Hepatocyte (in vitro differentiated cells): Measurements from ENCODE around the gene MINK1. TPM values are rescaled to one million over a fixed set of nuclear protein-coding genes. Genes with fewer than 3 reads are reported as not detected.
A peak's percentile ranks its signal among the peaks of the same experiment; 100 is the strongest.

Experiments used
- DNase-seq: peaks from one replicate; pipeline ENCODE4 v3.0.0-alpha.2; 2016; ENCODE audit warnings: low spot score
- H2AFZ ChIP-seq: fragments of 200-600 bp; sonication (generic); 2 replicates; pipeline ENCODE4 v1.6.0; 2016; ENCODE audit warnings: antibody characterized with exemption, mild to moderate bottlenecking
- H3K27ac ChIP-seq: fragments of 200-600 bp; sonication (generic); 2 replicates; pipeline ENCODE4 v1.5.1; 2016; ENCODE audit warnings: mild to moderate bottlenecking
- H3K27me3 ChIP-seq: fragments of 200-600 bp; sonication (generic); 2 replicates; pipeline ENCODE4 v1.6.1; 2016
- H3K36me3 ChIP-seq: fragments of 200-600 bp; sonication (generic); replicated peaks from 2 replicates; pipeline ENCODE4 v1.5.1; 2016; ENCODE audit warnings: low read depth; ENCODE audit not compliant: insufficient read depth
- H3K4me1 ChIP-seq: fragments of 200-600 bp; sonication (generic); 2 replicates; pipeline ENCODE4 v1.5.1; 2016; ENCODE audit warnings: mild to moderate bottlenecking, moderate library complexity; ENCODE audit not compliant: insufficient read depth
- H3K4me2 ChIP-seq: fragments of 200-600 bp; sonication (generic); 2 replicates; pipeline ENCODE4 v1.6.0; 2016
- H3K4me3 ChIP-seq: fragments of 200-600 bp; sonication (generic); 2 replicates; pipeline ENCODE4 v1.5.1; 2016; ENCODE audit warnings: mild to moderate bottlenecking
- H3K79me2 ChIP-seq: fragments of 200-600 bp; sonication (generic); 2 replicates; pipeline ENCODE4 v1.6.0; 2017; ENCODE audit warnings: mild to moderate bottlenecking
- H3K9me2 ChIP-seq: fragments of 200-600 bp; sonication (generic); replicated peaks from 2 replicates; pipeline ENCODE4 v1.6.0; 2017; ENCODE audit warnings: mild to moderate bottlenecking; ENCODE audit not compliant: insufficient read depth
- H3K9me3 ChIP-seq: fragments of 200-600 bp; sonication (generic); 2 replicates; pipeline ENCODE4 v1.5.1; 2016; ENCODE audit warnings: low read depth, mild to moderate bottlenecking
- H4K20me1 ChIP-seq: fragments of 200-600 bp; sonication (generic); 2 replicates; pipeline ENCODE4 v1.6.0; 2016; ENCODE audit warnings: mild to moderate bottlenecking; ENCODE audit not compliant: insufficient read depth, poor library complexity, severe bottlenecking
- CTCF ChIP-seq: fragments of 200-600 bp; sonication (generic); IDR thresholded peaks from 2 replicates; pipeline ENCODE4 v1.5.1; 2016; ENCODE audit warnings: antibody characterized with exemption, mild to moderate bottlenecking; ENCODE audit not compliant: poor library complexity
- EZH2 ChIP-seq: fragments of 200-600 bp; sonication (generic); IDR thresholded peaks from 2 replicates; pipeline ENCODE4 v1.6.1; 2016; ENCODE audit warnings: antibody characterized with exemption, mild to moderate bottlenecking, borderline replicate concordance
- EZH2phosphoT487 ChIP-seq: fragments of 200-600 bp; sonication (generic); IDR thresholded peaks from one replicate; pipeline ENCODE4 v1.6.1; 2018; ENCODE audit warnings: antibody characterized with exemption, mild to moderate bottlenecking, low read depth, moderate library complexity; ENCODE audit not compliant: unreplicated experiment, severe bottlenecking
- WGBS: methylation state at CpG from one replicate; pipeline ENCODE4 v1.1.6; 2016; ENCODE audit warnings: low lambda C conversion rate; ENCODE audit errors: missing lambda C conversion rate; 5-methylcytosine and 5-hydroxymethylcytosine counted together
- polyA plus RNA-seq: library from polyadenylated mRNA; unstranded; fragments of >200 nt; fragmentation: Nextera tagmentation; extraction: Ambion mirVana; gene quantifications from 2 replicates; pipeline ENCODE4 v1.2.1, GENCODE V29; 2016
- total RNA-seq: library from RNA; depleted of rRNA; stranded (reverse); fragments of >200 nt; gene quantifications from 2 replicates; pipeline ENCODE4 v1.2.3, GENCODE V29; 2014

The MINK1 gene
- total and polyA plus RNA-seq, 2 experiments from 2014 or later = 39.7 to 45.3 TPM

DNA sequence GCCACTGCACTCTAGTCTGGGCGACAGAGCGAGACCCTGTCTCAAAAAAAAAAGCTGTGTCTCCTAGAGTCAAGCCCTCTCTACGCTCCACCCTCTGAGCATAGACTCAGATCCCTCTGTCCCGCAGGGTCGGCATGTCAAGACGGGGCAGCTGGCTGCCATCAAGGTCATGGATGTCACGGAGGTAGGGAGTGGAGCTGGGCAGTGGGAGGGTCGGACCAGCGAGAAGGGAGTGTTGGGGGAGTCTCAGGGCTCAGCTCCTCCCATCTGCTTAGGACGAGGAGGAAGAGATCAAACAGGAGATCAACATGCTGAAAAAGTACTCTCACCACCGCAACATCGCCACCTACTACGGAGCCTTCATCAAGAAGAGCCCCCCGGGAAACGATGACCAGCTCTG, 47.7 kb downstream of the MINK1 start:
- Histone ChIP-seq H3K27me3 (no peaks in the 10 kb centered on the region), H3K9me2 (no peaks in the 10 kb centered on the region), H2AFZ (no peak overlapping the region), H3K4me2 (no peak overlapping the region), H3K27ac (no peak overlapping the region), H3K4me1 (no peaks in the 10 kb centered on the region), H3K4me3 (no peak overlapping the region), H3K79me2 (peaks cover 3% of the 10 kb centered on the region), H3K36me3 (no peaks in the 10 kb centered on the region), H4K20me1 (peaks cover 4% of the 10 kb centered on the region), H3K9me3 (no peaks in the 10 kb centered on the region)
- TF ChIP-seq EZH2phosphoT487 = no peak
- no peak for TF ChIP-seq CTCF
- TF ChIP-seq EZH2 = no peak
- 85% methylated on average over 15 of the region's 15 CpGs for WGBS
- DNase-seq = no peak

DNA sequence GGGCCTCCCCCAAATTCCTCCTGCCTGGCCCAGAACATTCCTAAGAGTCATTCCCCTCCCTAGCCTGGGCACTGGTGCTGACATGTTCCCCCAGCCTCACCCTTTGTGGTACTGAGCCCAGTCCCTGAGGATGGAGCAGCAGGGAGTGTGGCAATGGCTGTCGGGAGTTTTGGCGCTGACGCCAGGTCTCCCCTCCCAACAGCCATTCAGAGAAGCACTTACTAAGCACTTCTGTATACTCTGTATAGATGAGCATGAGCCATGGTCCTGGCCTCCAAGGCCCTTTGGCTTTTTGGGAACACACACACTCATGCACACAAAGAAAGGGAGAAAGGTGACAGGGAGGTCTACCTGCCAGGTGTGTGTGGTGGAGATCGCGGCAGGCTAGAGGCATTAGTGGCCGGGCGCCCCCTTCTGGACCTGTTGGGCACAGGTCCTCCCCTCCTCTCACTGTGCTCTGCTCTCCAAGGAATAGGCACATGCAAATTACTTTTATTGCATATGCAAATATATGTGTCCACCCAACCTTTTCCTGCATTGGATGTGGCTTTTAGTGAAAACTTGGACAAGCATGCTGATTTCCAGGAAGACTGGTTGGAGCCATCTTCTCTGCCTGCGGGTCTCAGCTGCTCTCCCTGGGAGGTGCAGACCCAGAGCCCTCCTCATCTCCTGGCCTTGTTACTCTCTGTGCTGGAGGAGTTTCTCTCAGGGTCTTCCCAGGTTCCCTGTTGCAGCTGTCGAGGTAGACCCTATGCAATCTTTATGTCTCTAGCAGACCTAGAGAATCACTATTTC, 48.8 kb downstream of the MINK1 start:
- Histone ChIP-seq H3K27me3 (no peaks in the 10 kb centered on the region), H3K4me3 (no peak overlapping the region), H3K4me1 (no peaks in the 10 kb centered on the region), H3K27ac (no peak overlapping the region), H4K20me1 (peaks cover 4% of the 10 kb centered on the region), H3K9me2 (no peaks in the 10 kb centered on the region), H2AFZ (no peak overlapping the region), H3K36me3 (no peaks in the 10 kb centered on the region), H3K4me2 (no peak overlapping the region), H3K79me2 (no peaks in the 10 kb centered on the region), H3K9me3 (no peaks in the 10 kb centered on the region)
- TF ChIP-seq CTCF = peak; percentile 79
- TF ChIP-seq EZH2phosphoT487 = no peak
- 54% methylated on average over 9 of the region's 9 CpGs for WGBS
- peak; percentile 88 for DNase-seq

DNA sequence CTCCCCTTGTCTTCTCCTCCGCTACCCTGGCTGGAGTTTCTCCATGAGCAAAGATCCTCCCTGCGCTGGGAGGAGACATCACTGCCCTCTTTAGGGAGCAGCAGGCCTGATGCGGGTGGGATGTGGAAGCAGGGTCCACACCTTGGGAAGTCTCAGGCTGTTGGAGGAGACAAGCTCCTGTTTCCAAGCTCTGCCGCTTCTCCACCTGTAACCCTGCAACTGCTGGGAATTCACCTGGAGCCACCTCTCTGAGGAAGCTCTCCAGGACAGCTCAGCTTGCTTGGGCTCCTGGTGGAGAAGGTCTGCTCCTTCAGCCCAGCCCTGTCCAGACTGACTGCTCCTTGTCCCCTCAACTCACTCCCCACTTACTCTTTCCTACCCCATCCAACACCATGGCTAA, 51.3 kb downstream of the MINK1 start:
- no peaks in the 10 kb centered on the region for H3K4me1 ChIP-seq
- H3K9me3 ChIP-seq = no peaks in the 10 kb centered on the region
- no peak for DNase-seq
- no peak overlapping the region for H3K4me3 ChIP-seq
- TF ChIP-seq CTCF = no peak
- no peak for TF ChIP-seq EZH2
- no peak for TF ChIP-seq EZH2phosphoT487
- no peak overlapping the region for H3K27ac ChIP-seq
- no peak overlapping the region for H2AFZ ChIP-seq
- 94% methylated on average over 4 of the region's 4 CpGs for WGBS
- no peaks in the 10 kb centered on the region for H3K36me3 ChIP-seq
- H3K27me3 ChIP-seq = no peaks in the 10 kb centered on the region
- no peak overlapping the region for H3K4me2 ChIP-seq
- peaks cover 4% of the 10 kb centered on the region for H4K20me1 ChIP-seq
- no peaks in the 10 kb centered on the region for H3K79me2 ChIP-seq
- no peaks in the 10 kb centered on the region for H3K9me2 ChIP-seq
